ENCODE data around the gene PLCB4.

- TF ChIP-seq POLR2AphosphoS5 (IDR thresholded peaks at IDR 0.05) = no peak
- TF ChIP-seq CTCF (IDR thresholded peaks at IDR 0.05) = no peak
- TF ChIP-seq POLR2A (IDR thresholded peaks at IDR 0.05) = no peak
- TF ChIP-seq EP300 (IDR thresholded peaks at IDR 0.05; ENCODE audit: low read depth) = no peak
Observed at GRCh38 chr20:9166153-9166780, 97.4 kb downstream of the PLCB4 start.

All from transverse colon (tissue), 4 donors.